ENCODE data around the gene CCL19.

DNA sequence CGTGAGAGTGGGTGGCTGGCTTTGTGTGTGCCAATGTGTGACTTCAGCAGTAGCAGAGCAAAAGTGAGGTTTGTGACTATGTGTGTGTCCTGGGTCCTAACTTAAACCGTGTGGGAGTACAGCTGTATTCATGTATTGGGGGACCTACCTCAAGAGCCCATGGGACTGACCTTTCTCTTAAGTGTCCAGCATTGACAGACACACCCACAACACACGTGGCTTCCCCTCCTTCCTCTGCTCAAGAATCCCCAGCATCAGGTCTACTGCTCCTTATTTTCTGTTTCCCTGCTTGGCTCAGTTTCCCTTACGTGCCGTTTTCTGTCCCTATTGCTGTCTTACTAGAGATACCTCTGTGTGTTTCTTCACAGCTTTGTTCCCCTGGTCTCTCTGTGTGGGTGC, 38.5 kb downstream of the CCL19 start:
- TF ChIP-seq, protein P1, sequence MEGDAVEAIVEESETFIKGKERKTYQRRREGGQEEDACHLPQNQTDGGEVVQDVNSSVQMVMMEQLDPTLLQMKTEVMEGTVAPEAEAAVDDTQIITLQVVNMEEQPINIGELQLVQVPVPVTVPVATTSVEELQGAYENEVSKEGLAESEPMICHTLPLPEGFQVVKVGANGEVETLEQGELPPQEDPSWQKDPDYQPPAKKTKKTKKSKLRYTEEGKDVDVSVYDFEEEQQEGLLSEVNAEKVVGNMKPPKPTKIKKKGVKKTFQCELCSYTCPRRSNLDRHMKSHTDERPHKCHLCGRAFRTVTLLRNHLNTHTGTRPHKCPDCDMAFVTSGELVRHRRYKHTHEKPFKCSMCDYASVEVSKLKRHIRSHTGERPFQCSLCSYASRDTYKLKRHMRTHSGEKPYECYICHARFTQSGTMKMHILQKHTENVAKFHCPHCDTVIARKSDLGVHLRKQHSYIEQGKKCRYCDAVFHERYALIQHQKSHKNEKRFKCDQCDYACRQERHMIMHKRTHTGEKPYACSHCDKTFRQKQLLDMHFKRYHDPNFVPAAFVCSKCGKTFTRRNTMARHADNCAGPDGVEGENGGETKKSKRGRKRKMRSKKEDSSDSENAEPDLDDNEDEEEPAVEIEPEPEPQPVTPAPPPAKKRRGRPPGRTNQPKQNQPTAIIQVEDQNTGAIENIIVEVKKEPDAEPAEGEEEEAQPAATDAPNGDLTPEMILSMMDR (conservative IDR thresholded peaks at IDR 0.05 in 1 of 2, IDR thresholded peaks at IDR 0.05 in 1 of 2; ENCODE audit: extremely low read depth in 1 of 2, insufficient read depth in 1 of 2, low read depth in 1 of 2, low read length in 2 of 2) = no peak
- TF ChIP-seq EZH2 (IDR thresholded peaks at IDR 0.05; ENCODE audit: borderline replicate concordance, low read length) = no peak

Data from mammary epithelial cell (primary cell).